K562 (cell line): ENCODE data around the gene LOXL3. TPM values are rescaled to one million over a fixed set of nuclear protein-coding genes. Genes with fewer than 3 reads are reported as not detected.

Experiments
- FOXJ2 ChIP-seq: fragments of 200-800 bp; sonication (Bioruptor generic); IDR thresholded peaks from 2 replicates; pipeline ENCODE4 v1.6.1; 2016; ENCODE audit warnings: missing genetic modification characterization, missing compliant biosample characterization
- MAFF ChIP-seq: IDR thresholded peaks from 2 replicates; pipeline ENCODE4 v1.6.1; 2012; ENCODE audit warnings: low read length, improper control_type of control experiment
- RUNX1 ChIP-seq: sonication (generic); IDR thresholded peaks from 2 replicates; pipeline ENCODE4 v1.6.1; 2016; ENCODE audit warnings: antibody characterized with exemption, low read depth
- SP2 ChIP-seq: IDR thresholded peaks from 2 replicates; pipeline ENCODE4 v1.6.1; 2011; ENCODE audit warnings: mild to moderate bottlenecking, low read depth, low read length, moderate library complexity; ENCODE audit not compliant: poor library complexity, severe bottlenecking; ENCODE audit errors: extremely low read depth
- TSC22D4 ChIP-seq: fragments of 450-650 bp; IDR thresholded peaks from 2 replicates; pipeline ENCODE4 v1.6.1; 2016; ENCODE audit warnings: missing genetic modification characterization, missing biosample characterization, control low read depth
- WHSC1 ChIP-seq: IDR thresholded peaks from one replicate; pipeline ENCODE4 v1.6.1; 2012; ENCODE audit warnings: low read length, control low read depth, inconsistent platforms
- ZC3H4 ChIP-seq: sonication (generic); formaldehyde crosslinking; IDR thresholded peaks from 2 replicates; pipeline ENCODE4 v1.9.0; 2021; ENCODE audit warnings: missing genetic modification reagents, borderline replicate concordance
- ZKSCAN3 ChIP-seq: fragments of 250-450 bp; sonication (Bioruptor Pico); IDR thresholded peaks from 2 replicates; pipeline ENCODE4 v1.4.0; 2020
- ZNF274 ChIP-seq: IDR thresholded peaks from 2 replicates; pipeline ENCODE4 v1.6.1; 2011; ENCODE audit warnings: low read depth, mild to moderate bottlenecking, low read length, moderate library complexity, borderline replicate concordance
- ZNF444 ChIP-seq: fragments of 250-450 bp; sonication (Bioruptor Pico); IDR thresholded peaks from 2 replicates; pipeline ENCODE4 v1.4.0; 2020; ENCODE audit warnings: mild to moderate bottlenecking, moderate library complexity
- polyA plus RNA-seq, 8 experiments: library from polyadenylated mRNA; depleted of rRNA in 4 of 8; stranded (reverse) in 5 of 8; unstranded in 3 of 8; fragments of >200 nt; fragmentation: Nextera tagmentation in 2 of 8; fragmentation: Illumina TruSeq in 1 of 8; extraction: Ambion mirVana in 2 of 8; extraction: Trizol in 1 of 8; gene quantifications; 2 replicates each; pipeline versions ENCODE4 v1.2.1 to v1.2.3, GENCODE V29; 2011 to 2014; ENCODE audit warnings: inconsistent platforms in 1 of 8, missing spikeins in 1 of 8
- total RNA-seq, 7 experiments: library from RNA; depleted of rRNA in 6 of 7; stranded (reverse); fragments of >200 nt in 6 of 7; fragmentation: Illumina TruSeq in 2 of 7; extraction: Trizol in 2 of 7; gene quantifications; 2 replicates each; pipeline versions ENCODE4 v1.2.1 to v1.2.3, GENCODE V29; 2011 to 2021; ENCODE audit warnings: low replicate concordance in 1 of 7
- TF ChIP-seq, protein P1 (sequence below): sonication (generic); formaldehyde crosslinking; IDR thresholded peaks from 2 replicates; pipeline ENCODE4 v1.8.1; 2023; ENCODE audit warnings: missing genetic modification reagents, mild to moderate bottlenecking, borderline replicate concordance
- TF ChIP-seq, protein P2 (sequence below): IDR thresholded peaks from 3 replicates; pipeline ENCODE4 v1.6.1; 2011; ENCODE audit warnings: borderline replicate concordance, mild to moderate bottlenecking, moderate library complexity; ENCODE audit not compliant: insufficient read length; ENCODE audit errors: extremely low read depth
- TF ChIP-seq, protein P3 (sequence below), 2 experiments: fragments of 150-350 bp in 1 of 2; IDR thresholded peaks; 2 replicates each; pipeline ENCODE4 v1.6.1; 2012 to 2016; ENCODE audit warnings: low read depth in 2 of 2, low read length in 2 of 2, mild to moderate bottlenecking in 1 of 2, moderate library complexity in 1 of 2

Gene LOXL3
- total and polyA plus RNA-seq, 9 of the 15 experiments (the other 6 are each of a cell fraction or from before 2014, with no cell fraction given) = 0.22 to 0.99 (median 0.31) TPM

DNA sequence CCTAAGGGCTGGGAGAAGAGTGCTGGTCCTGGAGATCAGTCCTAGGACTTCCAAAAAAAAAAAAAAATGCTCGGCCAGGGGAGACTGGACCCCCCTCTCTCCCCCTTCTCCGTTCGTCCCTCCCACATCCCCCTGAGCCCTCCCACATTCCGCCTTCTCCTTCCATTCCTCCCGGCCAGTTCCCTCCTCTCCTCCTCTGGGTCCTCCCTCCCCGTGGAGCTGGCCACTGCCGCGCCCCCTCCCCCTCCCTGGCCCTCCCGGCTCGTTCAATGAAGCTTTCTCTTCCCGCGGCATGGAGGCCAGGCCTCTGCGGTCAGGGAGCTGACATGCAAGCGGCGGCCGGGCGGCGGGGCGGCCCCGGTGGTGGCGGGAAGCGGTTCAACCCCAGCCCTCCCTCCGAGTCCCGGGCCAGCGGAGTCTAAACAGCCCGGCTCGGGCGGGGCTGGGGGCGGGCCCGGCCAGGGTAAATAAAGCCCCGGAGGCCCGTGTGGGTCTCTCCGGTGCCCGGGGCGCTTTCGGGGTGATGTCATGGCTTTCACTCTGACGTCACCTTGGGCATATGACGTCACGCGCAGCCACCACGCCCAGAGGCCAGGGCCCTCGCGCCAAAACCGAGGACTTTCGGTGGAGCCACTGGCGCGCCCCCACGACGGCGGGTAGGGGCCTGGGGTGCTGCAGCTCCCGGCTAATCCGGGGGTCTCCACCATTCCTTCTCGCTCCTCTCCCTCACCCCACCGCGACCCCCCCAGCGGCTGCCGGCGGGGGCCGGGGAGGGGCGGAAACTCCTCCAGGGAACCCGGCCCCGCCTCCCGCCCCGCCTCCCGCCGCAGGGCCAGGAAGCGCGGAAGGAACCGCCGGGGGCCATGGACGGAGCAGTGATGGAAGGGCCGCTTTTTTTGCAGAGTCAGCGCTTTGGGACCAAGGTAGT is at the start of gene LOXL3, which contains the start of gene DOK1 (continued):
- TF ChIP-seq, protein P1, sequence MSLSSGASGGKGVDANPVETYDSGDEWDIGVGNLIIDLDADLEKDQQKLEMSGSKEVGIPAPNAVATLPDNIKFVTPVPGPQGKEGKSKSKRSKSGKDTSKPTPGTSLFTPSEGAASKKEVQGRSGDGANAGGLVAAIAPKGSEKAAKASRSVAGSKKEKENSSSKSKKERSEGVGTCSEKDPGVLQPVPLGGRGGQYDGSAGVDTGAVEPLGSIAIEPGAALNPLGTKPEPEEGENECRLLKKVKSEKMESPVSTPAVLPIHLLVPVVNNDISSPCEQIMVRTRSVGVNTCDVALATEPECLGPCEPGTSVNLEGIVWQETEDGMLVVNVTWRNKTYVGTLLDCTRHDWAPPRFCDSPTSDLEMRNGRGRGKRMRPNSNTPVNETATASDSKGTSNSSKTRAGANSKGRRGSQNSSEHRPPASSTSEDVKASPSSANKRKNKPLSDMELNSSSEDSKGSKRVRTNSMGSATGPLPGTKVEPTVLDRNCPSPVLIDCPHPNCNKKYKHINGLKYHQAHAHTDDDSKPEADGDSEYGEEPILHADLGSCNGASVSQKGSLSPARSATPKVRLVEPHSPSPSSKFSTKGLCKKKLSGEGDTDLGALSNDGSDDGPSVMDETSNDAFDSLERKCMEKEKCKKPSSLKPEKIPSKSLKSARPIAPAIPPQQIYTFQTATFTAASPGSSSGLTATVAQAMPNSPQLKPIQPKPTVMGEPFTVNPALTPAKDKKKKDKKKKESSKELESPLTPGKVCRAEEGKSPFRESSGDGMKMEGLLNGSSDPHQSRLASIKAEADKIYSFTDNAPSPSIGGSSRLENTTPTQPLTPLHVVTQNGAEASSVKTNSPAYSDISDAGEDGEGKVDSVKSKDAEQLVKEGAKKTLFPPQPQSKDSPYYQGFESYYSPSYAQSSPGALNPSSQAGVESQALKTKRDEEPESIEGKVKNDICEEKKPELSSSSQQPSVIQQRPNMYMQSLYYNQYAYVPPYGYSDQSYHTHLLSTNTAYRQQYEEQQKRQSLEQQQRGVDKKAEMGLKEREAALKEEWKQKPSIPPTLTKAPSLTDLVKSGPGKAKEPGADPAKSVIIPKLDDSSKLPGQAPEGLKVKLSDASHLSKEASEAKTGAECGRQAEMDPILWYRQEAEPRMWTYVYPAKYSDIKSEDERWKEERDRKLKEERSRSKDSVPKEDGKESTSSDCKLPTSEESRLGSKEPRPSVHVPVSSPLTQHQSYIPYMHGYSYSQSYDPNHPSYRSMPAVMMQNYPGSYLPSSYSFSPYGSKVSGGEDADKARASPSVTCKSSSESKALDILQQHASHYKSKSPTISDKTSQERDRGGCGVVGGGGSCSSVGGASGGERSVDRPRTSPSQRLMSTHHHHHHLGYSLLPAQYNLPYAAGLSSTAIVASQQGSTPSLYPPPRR (CRISPR knock-in tag) = no peak
- TF ChIP-seq FOXJ2 (tag) = no peak
- no peak for TF ChIP-seq WHSC1
- no peak for TF ChIP-seq TSC22D4 (tag)
- no peak for TF ChIP-seq ZKSCAN3 (CRISPR knock-in tag)
- TF ChIP-seq, protein P2, sequence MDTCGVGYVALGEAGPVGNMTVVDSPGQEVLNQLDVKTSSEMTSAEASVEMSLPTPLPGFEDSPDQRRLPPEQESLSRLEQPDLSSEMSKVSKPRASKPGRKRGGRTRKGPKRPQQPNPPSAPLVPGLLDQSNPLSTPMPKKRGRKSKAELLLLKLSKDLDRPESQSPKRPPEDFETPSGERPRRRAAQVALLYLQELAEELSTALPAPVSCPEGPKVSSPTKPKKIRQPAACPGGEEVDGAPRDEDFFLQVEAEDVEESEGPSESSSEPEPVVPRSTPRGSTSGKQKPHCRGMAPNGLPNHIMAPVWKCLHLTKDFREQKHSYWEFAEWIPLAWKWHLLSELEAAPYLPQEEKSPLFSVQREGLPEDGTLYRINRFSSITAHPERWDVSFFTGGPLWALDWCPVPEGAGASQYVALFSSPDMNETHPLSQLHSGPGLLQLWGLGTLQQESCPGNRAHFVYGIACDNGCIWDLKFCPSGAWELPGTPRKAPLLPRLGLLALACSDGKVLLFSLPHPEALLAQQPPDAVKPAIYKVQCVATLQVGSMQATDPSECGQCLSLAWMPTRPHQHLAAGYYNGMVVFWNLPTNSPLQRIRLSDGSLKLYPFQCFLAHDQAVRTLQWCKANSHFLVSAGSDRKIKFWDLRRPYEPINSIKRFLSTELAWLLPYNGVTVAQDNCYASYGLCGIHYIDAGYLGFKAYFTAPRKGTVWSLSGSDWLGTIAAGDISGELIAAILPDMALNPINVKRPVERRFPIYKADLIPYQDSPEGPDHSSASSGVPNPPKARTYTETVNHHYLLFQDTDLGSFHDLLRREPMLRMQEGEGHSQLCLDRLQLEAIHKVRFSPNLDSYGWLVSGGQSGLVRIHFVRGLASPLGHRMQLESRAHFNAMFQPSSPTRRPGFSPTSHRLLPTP = no peak
- TF ChIP-seq ZNF274 = no peak
- TF ChIP-seq, protein P3, sequence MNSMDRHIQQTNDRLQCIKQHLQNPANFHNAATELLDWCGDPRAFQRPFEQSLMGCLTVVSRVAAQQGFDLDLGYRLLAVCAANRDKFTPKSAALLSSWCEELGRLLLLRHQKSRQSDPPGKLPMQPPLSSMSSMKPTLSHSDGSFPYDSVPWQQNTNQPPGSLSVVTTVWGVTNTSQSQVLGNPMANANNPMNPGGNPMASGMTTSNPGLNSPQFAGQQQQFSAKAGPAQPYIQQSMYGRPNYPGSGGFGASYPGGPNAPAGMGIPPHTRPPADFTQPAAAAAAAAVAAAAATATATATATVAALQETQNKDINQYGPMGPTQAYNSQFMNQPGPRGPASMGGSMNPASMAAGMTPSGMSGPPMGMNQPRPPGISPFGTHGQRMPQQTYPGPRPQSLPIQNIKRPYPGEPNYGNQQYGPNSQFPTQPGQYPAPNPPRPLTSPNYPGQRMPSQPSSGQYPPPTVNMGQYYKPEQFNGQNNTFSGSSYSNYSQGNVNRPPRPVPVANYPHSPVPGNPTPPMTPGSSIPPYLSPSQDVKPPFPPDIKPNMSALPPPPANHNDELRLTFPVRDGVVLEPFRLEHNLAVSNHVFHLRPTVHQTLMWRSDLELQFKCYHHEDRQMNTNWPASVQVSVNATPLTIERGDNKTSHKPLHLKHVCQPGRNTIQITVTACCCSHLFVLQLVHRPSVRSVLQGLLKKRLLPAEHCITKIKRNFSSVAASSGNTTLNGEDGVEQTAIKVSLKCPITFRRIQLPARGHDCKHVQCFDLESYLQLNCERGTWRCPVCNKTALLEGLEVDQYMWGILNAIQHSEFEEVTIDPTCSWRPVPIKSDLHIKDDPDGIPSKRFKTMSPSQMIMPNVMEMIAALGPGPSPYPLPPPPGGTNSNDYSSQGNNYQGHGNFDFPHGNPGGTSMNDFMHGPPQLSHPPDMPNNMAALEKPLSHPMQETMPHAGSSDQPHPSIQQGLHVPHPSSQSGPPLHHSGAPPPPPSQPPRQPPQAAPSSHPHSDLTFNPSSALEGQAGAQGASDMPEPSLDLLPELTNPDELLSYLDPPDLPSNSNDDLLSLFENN (IDR thresholded peaks at IDR 0.05; ENCODE audit: low read depth in 2 of 2, low read length in 2 of 2) = no peak
- no peak for TF ChIP-seq SP2
- peak; percentile 23; the same call in 1 of the 2 replicates for TF ChIP-seq ZNF444 (CRISPR knock-in tag)
- no peak for TF ChIP-seq RUNX1
- TF ChIP-seq ZC3H4 (CRISPR knock-in tag) = no peak
- TF ChIP-seq MAFF = peak; percentile 98
